GM23338 (cell line): ENCODE data around the gene FBRSL1.

Experiments
- CREB1 ChIP-seq: fragments of 250-450 bp; sonication (Bioruptor Pico); IDR thresholded peaks from 2 replicates; pipeline ENCODE4 v1.5.0; 2020; ENCODE audit warnings: low read depth, mild to moderate bottlenecking, moderate library complexity
- EZH2 ChIP-seq: fragments of 200-600 bp; sonication (generic); IDR thresholded peaks from one replicate; pipeline ENCODE4 v1.8.0; 2017; ENCODE audit warnings: antibody characterized with exemption, mild to moderate bottlenecking, low read depth; ENCODE audit not compliant: unreplicated experiment
- POLR2AphosphoS5 ChIP-seq: IDR thresholded peaks from 2 replicates; pipeline ENCODE4 v1.6.1; 2016; ENCODE audit warnings: antibody characterized with exemption, low read depth
- ZNF114 ChIP-seq: fragments of 250-450 bp; sonication (Bioruptor Pico); IDR thresholded peaks from 2 replicates; pipeline ENCODE4 v1.5.0; 2020; ENCODE audit warnings: mild to moderate bottlenecking, moderate library complexity
- TF ChIP-seq, protein P1 (sequence below), 2 experiments: fragments of 200-600 bp in 1 of 2; sonication (generic) in 1 of 2; conservative IDR thresholded peaks; 2 replicates each; pipeline versions ENCODE4 v1.5.1 to v1.6.1; 2016 to 2017; ENCODE audit warnings: antibody characterized with exemption in 2 of 2, low read depth in 2 of 2, mild to moderate bottlenecking in 2 of 2, moderate library complexity in 1 of 2
- TF ChIP-seq, protein P2 (sequence below): IDR thresholded peaks from one replicate; pipeline ENCODE4 v1.6.1; 2018; ENCODE audit warnings: antibody characterized with exemption; ENCODE audit not compliant: unreplicated experiment
- TF ChIP-seq, protein P3 (sequence below): IDR thresholded peaks from 2 replicates; pipeline ENCODE4 v1.6.1; 2016; ENCODE audit warnings: antibody characterized with exemption

DNA sequence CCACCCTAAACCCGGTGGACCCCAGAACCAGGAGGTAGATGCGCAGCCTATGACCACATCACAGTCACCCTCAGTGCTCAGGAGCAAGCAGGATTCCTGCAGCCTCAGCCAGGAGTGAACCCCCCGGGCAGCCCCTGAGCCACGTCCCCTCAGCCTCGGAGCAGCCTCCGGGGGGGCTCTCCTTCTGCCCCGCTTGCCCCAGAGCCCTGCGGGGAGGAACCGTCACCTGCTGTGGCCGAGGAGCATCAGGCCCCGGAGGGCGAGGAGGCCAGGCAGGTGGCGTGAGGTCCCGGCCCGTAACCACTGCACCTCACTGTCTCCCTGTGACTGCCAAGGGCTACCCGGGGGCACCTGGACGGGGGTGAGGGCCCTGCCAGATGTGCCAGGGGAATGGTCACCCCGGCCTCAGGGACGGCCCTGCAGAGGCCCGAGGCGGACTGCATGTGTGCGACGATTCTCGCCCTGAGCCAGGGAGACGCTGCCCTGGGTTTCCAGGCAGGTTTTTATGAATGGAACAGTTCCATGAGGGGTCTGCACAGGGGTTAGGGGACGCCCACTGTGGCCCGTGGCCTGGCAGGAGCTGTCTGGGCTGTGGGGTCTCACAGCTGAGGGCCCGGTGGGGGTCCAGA lies 58.6 kb downstream of the FBRSL1 start:
- TF ChIP-seq, protein P1, sequence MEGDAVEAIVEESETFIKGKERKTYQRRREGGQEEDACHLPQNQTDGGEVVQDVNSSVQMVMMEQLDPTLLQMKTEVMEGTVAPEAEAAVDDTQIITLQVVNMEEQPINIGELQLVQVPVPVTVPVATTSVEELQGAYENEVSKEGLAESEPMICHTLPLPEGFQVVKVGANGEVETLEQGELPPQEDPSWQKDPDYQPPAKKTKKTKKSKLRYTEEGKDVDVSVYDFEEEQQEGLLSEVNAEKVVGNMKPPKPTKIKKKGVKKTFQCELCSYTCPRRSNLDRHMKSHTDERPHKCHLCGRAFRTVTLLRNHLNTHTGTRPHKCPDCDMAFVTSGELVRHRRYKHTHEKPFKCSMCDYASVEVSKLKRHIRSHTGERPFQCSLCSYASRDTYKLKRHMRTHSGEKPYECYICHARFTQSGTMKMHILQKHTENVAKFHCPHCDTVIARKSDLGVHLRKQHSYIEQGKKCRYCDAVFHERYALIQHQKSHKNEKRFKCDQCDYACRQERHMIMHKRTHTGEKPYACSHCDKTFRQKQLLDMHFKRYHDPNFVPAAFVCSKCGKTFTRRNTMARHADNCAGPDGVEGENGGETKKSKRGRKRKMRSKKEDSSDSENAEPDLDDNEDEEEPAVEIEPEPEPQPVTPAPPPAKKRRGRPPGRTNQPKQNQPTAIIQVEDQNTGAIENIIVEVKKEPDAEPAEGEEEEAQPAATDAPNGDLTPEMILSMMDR (conservative IDR thresholded peaks at IDR 0.05; ENCODE audit: low read depth in 2 of 2) = no peak
- TF ChIP-seq, protein P2, sequence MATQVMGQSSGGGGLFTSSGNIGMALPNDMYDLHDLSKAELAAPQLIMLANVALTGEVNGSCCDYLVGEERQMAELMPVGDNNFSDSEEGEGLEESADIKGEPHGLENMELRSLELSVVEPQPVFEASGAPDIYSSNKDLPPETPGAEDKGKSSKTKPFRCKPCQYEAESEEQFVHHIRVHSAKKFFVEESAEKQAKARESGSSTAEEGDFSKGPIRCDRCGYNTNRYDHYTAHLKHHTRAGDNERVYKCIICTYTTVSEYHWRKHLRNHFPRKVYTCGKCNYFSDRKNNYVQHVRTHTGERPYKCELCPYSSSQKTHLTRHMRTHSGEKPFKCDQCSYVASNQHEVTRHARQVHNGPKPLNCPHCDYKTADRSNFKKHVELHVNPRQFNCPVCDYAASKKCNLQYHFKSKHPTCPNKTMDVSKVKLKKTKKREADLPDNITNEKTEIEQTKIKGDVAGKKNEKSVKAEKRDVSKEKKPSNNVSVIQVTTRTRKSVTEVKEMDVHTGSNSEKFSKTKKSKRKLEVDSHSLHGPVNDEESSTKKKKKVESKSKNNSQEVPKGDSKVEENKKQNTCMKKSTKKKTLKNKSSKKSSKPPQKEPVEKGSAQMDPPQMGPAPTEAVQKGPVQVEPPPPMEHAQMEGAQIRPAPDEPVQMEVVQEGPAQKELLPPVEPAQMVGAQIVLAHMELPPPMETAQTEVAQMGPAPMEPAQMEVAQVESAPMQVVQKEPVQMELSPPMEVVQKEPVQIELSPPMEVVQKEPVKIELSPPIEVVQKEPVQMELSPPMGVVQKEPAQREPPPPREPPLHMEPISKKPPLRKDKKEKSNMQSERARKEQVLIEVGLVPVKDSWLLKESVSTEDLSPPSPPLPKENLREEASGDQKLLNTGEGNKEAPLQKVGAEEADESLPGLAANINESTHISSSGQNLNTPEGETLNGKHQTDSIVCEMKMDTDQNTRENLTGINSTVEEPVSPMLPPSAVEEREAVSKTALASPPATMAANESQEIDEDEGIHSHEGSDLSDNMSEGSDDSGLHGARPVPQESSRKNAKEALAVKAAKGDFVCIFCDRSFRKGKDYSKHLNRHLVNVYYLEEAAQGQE = no peak
- TF ChIP-seq EZH2 (no peak), POLR2AphosphoS5 (no peak), CREB1 (CRISPR knock-in tag) (no peak), ZNF114 (CRISPR knock-in tag) (no peak)
- TF ChIP-seq, protein P3, sequence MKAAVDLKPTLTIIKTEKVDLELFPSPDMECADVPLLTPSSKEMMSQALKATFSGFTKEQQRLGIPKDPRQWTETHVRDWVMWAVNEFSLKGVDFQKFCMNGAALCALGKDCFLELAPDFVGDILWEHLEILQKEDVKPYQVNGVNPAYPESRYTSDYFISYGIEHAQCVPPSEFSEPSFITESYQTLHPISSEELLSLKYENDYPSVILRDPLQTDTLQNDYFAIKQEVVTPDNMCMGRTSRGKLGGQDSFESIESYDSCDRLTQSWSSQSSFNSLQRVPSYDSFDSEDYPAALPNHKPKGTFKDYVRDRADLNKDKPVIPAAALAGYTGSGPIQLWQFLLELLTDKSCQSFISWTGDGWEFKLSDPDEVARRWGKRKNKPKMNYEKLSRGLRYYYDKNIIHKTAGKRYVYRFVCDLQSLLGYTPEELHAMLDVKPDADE = no peak
